Measurements from ENCODE around the gene CTBP1. TPM values are rescaled to one million over a fixed set of nuclear protein-coding genes. Genes with fewer than 3 reads are reported as not detected.

Gene CTBP1
- total and polyA plus RNA-seq, 7 experiments from 2014 or later = 57.2 to 233 (median 180) TPM

- ChIA-PET POLR2A (interaction anchor here (1.2 to 6.0 kb wide), 4 partner anchors 11 to 109 kb away, joined by 4 to 102 read pairs (median 24); partner anchors contain the start of gene UVSSA), CTCF (interaction anchor here (2.4 kb wide), 1 partner anchor 79 kb away, joined by 10 read pairs; no protein-coding TSS in a partner anchor)
- Histone ChIP-seq H3K9me3 (ENCODE audit: control insufficient read depth in 2 of 3, low read length in 3 of 3) (no peaks in the 10 kb centered on the region), H3K36me3 (ENCODE audit: control insufficient read depth in 2 of 3, insufficient read depth in 3 of 3, low read length in 3 of 3) (peaks cover 0 to 9% (median 0%) of the 10 kb centered on the region in 3 experiments), H3K27me3 (ENCODE audit: control insufficient read depth in 2 of 2, insufficient read depth in 2 of 2, low read length in 2 of 2) (no peaks in the 10 kb centered on the region), H3K4me3 (ENCODE audit: low read length) (peak overlapping the region; percentile 67), H3K27ac (ENCODE audit: low read depth, low read length) (peak overlapping the region; percentile 92), H3K4me1 (ENCODE audit: control insufficient read depth in 2 of 2, insufficient read depth in 2 of 2, low read length in 2 of 2) (peaks cover 50 to 60% of the 10 kb centered on the region in 2 donors)
- peak overlapping the region; percentile 84 to 91 (median 87) for H3K4me3 Mint-ChIP-seq
- intact Hi-C loops (cut with micrococcal nuclease) = loop anchor here (5.0 kb wide), 4 partner anchors 234 to 611 kb away; partner anchors contain the start of genes FGFRL1 (in 2 of the 2), GAK (in 1 of the 2), IDUA (in 1 of the 2) and LETM1 (in 1 of the 2)
- H3K9me3 Mint-ChIP-seq = peaks cover 0 to 1% (median 0%) of the 10 kb centered on the region in 11 donors
- ATAC-seq (no peak), DNase-seq (peak in 3 of 9 donors; percentile 5 to 21 (median 8))
- peaks cover 39 to 68% (median 55%) of the 10 kb centered on the region in 7 donors for H3K4me1 Mint-ChIP-seq
- peaks cover 0 to 13% (median 0%) of the 10 kb centered on the region in 5 donors for H3K36me3 Mint-ChIP-seq
- H3K27ac Mint-ChIP-seq = peak overlapping the region; percentile 82 to 96 (median 87)
- no peaks in the 10 kb centered on the region for H3K27me3 Mint-ChIP-seq
These were observed 2.6 kb downstream of the CTBP1 start for GRCh38 chr4:1246111-1246881.

- Histone ChIP-seq H3K4me3 (ENCODE audit: low read length) (no peak overlapping the region), H3K27me3 (ENCODE audit: control insufficient read depth in 2 of 2, insufficient read depth in 2 of 2, low read length in 2 of 2) (no peaks in the 10 kb centered on the region), H3K9me3 (ENCODE audit: control insufficient read depth in 2 of 3, low read length in 3 of 3) (no peaks in the 10 kb centered on the region), H3K4me1 (ENCODE audit: control insufficient read depth in 2 of 2, insufficient read depth in 2 of 2, low read length in 2 of 2) (peaks cover 44 to 54% of the 10 kb centered on the region in 2 donors), H3K27ac (ENCODE audit: low read depth, low read length) (no peak overlapping the region), H3K36me3 (ENCODE audit: control insufficient read depth in 2 of 3, insufficient read depth in 3 of 3, low read length in 3 of 3) (peaks cover 0 to 12% (median 0%) of the 10 kb centered on the region in 3 experiments)
- Mint-ChIP-seq H3K36me3 (peaks cover 0 to 6% (median 0%) of the 10 kb centered on the region in 5 donors), H3K4me1 (peaks cover 34 to 67% (median 49%) of the 10 kb centered on the region in 7 donors), H3K9me3 (peaks cover 0 to 1% (median 0%) of the 10 kb centered on the region in 11 donors), H3K27ac (peak overlapping the region in 8 of 9 donors; percentile 52 to 87 (median 84)), H3K27me3 (no peaks in the 10 kb centered on the region), H3K4me3 (peak overlapping the region; percentile 64 to 91 (median 86))
- CTCF ChIA-PET = interaction anchor here (0.6 kb wide), 1 partner anchor 11 kb away, joined by 4 read pairs; no protein-coding TSS in a partner anchor
- DNase-seq (peak in 3 of 9 donors; percentile 3 to 20 (median 8)), ATAC-seq (no peak)
- intact Hi-C loops (cut with micrococcal nuclease) = loop anchor here (5.0 kb wide), 4 partner anchors 233 to 612 kb away; partner anchors contain the start of genes FGFRL1 (in 2 of the 2), GAK (in 1 of the 2), IDUA (in 1 of the 2) and LETM1 (in 1 of the 2)
- POLR2A ChIA-PET = no interaction called here
These were observed 3.4 kb downstream of the CTBP1 start for GRCh38 chr4:1245481-1246051.

- no peaks in the 10 kb centered on the region for H3K27me3 Mint-ChIP-seq
- H3K9me3 ChIP-seq (ENCODE audit: control insufficient read depth in 2 of 3, low read length in 3 of 3) = no peaks in the 10 kb centered on the region
- H3K27me3 ChIP-seq (ENCODE audit: control insufficient read depth in 2 of 2, insufficient read depth in 2 of 2, low read length in 2 of 2) = no peaks in the 10 kb centered on the region
- peaks cover 0 to 15% (median 0%) of the 10 kb centered on the region in 3 experiments for H3K36me3 ChIP-seq (ENCODE audit: control insufficient read depth in 2 of 3, insufficient read depth in 3 of 3, low read length in 3 of 3)
- peaks cover 0 to 1% (median 0%) of the 10 kb centered on the region in 11 donors for H3K9me3 Mint-ChIP-seq
- no peak overlapping the region for H3K4me3 ChIP-seq (ENCODE audit: low read length)
- H3K27ac Mint-ChIP-seq = peak overlapping the region in 6 of 9 donors; percentile 25 to 80 (median 50)
- ChIA-PET CTCF (interaction anchor here (0.6 kb wide), 2 partner anchors 11 to 23 kb away, joined by 3 to 4 read pairs; no protein-coding TSS in a partner anchor), POLR2A (no interaction called here)
- peak in 2 of 9 donors; percentile 3 to 9 for DNase-seq
- no peak overlapping the region for H3K27ac ChIP-seq (ENCODE audit: low read depth, low read length)
- intact Hi-C loops (cut with micrococcal nuclease) = loop anchor here (5.0 kb wide), 4 partner anchors 233 to 612 kb away; partner anchors contain the start of genes FGFRL1 (in 2 of the 2), GAK (in 1 of the 2), IDUA (in 1 of the 2) and LETM1 (in 1 of the 2)
- peak overlapping the region; percentile 53 to 91 (median 76) for H3K4me3 Mint-ChIP-seq
- peaks cover 29 to 62% (median 44%) of the 10 kb centered on the region in 7 donors for H3K4me1 Mint-ChIP-seq
- peaks cover 0 to 5% (median 0%) of the 10 kb centered on the region in 5 donors for H3K36me3 Mint-ChIP-seq
- no peak for ATAC-seq
- peaks cover 39 to 49% of the 10 kb centered on the region in 2 donors for H3K4me1 ChIP-seq (ENCODE audit: control insufficient read depth in 2 of 2, insufficient read depth in 2 of 2, low read length in 2 of 2)
These were observed 3.9 kb downstream of the CTBP1 start for GRCh38 chr4:1244978-1245471.

GRCh38 chr4:1244081-1244977 lies 4.6 kb downstream of the CTBP1 start:
- intact Hi-C loops (cut with micrococcal nuclease) = no loop called here
- H3K36me3 ChIP-seq (ENCODE audit: control insufficient read depth in 2 of 3, insufficient read depth in 3 of 3, low read length in 3 of 3) = peaks cover 0 to 22% (median 5%) of the 10 kb centered on the region in 3 experiments
- ATAC-seq = no peak
- Mint-ChIP-seq H3K4me1 (peaks cover 27 to 62% (median 42%) of the 10 kb centered on the region in 7 donors), H3K9me3 (peaks cover 0 to 1% (median 0%) of the 10 kb centered on the region in 11 donors), H3K4me3 (peak overlapping the region in 9 of 10 donors; percentile 4 to 91 (median 48)), H3K27me3 (no peaks in the 10 kb centered on the region), H3K36me3 (peaks cover 0 to 9% (median 0%) of the 10 kb centered on the region in 5 donors), H3K27ac (peak overlapping the region in 5 of 9 donors; percentile 25 to 52 (median 42))
- H3K9me3 ChIP-seq (ENCODE audit: control insufficient read depth in 2 of 3, low read length in 3 of 3) = no peaks in the 10 kb centered on the region
- peak in 2 of 9 donors; percentile 3 to 11 for DNase-seq
- POLR2A ChIA-PET = no interaction called here
- H3K27ac ChIP-seq (ENCODE audit: low read depth, low read length) = peak overlapping the region; percentile 37
- CTCF ChIA-PET = interaction anchor here (0.6 kb wide), 1 partner anchor 24 kb away, joined by 3 read pairs; no protein-coding TSS in a partner anchor
- no peaks in the 10 kb centered on the region for H3K27me3 ChIP-seq (ENCODE audit: control insufficient read depth in 2 of 2, insufficient read depth in 2 of 2, low read length in 2 of 2)
- no peak overlapping the region for H3K4me3 ChIP-seq (ENCODE audit: low read length)
- H3K4me1 ChIP-seq (ENCODE audit: control insufficient read depth in 2 of 2, insufficient read depth in 2 of 2, low read length in 2 of 2) = peaks cover 35 to 46% of the 10 kb centered on the region in 2 donors

- CTCF ChIA-PET = no interaction called here
- ATAC-seq (no peak), DNase-seq (no peak)
- peaks cover 0 to 1% (median 0%) of the 10 kb centered on the region in 11 donors for H3K9me3 Mint-ChIP-seq
- POLR2A ChIA-PET = no interaction called here
- H3K4me1 ChIP-seq (ENCODE audit: control insufficient read depth in 2 of 2, insufficient read depth in 2 of 2, low read length in 2 of 2) = peaks cover 35 to 46% of the 10 kb centered on the region in 2 donors
- H3K27ac ChIP-seq (ENCODE audit: low read depth, low read length) = peak overlapping the region; percentile 37
- H3K4me3 ChIP-seq (ENCODE audit: low read length) = no peak overlapping the region
- peaks cover 27 to 67% (median 42%) of the 10 kb centered on the region in 7 donors for H3K4me1 Mint-ChIP-seq
- intact Hi-C loops (cut with micrococcal nuclease) = no loop called here
- no peaks in the 10 kb centered on the region for H3K27me3 ChIP-seq (ENCODE audit: control insufficient read depth in 2 of 2, insufficient read depth in 2 of 2, low read length in 2 of 2)
- H3K36me3 Mint-ChIP-seq = peaks cover 0 to 9% (median 0%) of the 10 kb centered on the region in 5 donors
- no peaks in the 10 kb centered on the region for H3K27me3 Mint-ChIP-seq
- H3K4me3 Mint-ChIP-seq = peak overlapping the region in 7 of 10 donors; percentile 4 to 91 (median 39)
- no peaks in the 10 kb centered on the region for H3K9me3 ChIP-seq (ENCODE audit: control insufficient read depth in 2 of 3, low read length in 3 of 3)
- peaks cover 0 to 29% (median 5%) of the 10 kb centered on the region in 3 experiments for H3K36me3 ChIP-seq (ENCODE audit: control insufficient read depth in 2 of 3, insufficient read depth in 3 of 3, low read length in 3 of 3)
- H3K27ac Mint-ChIP-seq = peak overlapping the region in 6 of 9 donors; percentile 12 to 79 (median 29)
These were observed 5.4 kb downstream of the CTBP1 start for GRCh38 chr4:1243451-1244080.
